IPS-NIHi7 (cell line): ENCODE results near the gene TMPRSS11F.
A peak's percentile ranks its signal among the peaks of the same experiment; 100 is the strongest.
"Not testable (repeated sequence)": the region's sequence is repeated elsewhere in the genome, so short reads cannot be mapped to it uniquely, and the experiment has no call there.

Experiments used
- DNase-seq: peaks from one replicate; pipeline ENCODE4 v3.0.0; 2012; ENCODE audit warnings: mixed read lengths; ENCODE audit errors: extremely low spot score

TMPRSS11F gene

GRCh38 chr4:68129793-68130192, at the start of gene TMPRSS11F:
Gene TMPRSS11F, minus strand, starts transcription at chr4:68129869. Its CDS starts 49 bp downstream, at chr4:68129820.
- no peak for DNase-seq

GRCh38 chr4:68176904-68177303, 47.2 kb upstream of the TMPRSS11F start:
- DNase-seq = no peak

- no peak for DNase-seq
These were observed 46.8 kb upstream of the TMPRSS11F start for GRCh38 chr4:68176500-68176899.

- peak; percentile 59 for DNase-seq
These were observed 46.0 kb upstream of the TMPRSS11F start for GRCh38 chr4:68175562-68176155.

GRCh38 chr4:68174389-68174788, 44.7 kb upstream of the TMPRSS11F start:
- DNase-seq = not testable (repeated sequence)

GRCh38 chr4:68172147-68172546, 42.5 kb upstream of the TMPRSS11F start:
- not testable (repeated sequence) for DNase-seq

GRCh38 chr4:68167706-68168105, 38.0 kb upstream of the TMPRSS11F start:
- DNase-seq = no peak

- DNase-seq = no peak
These were observed 37.5 kb upstream of the TMPRSS11F start for GRCh38 chr4:68167166-68167565.

- no peak for DNase-seq
These were observed 34.1 kb upstream of the TMPRSS11F start for GRCh38 chr4:68163754-68164153.

- no peak for DNase-seq
These were observed 32.5 kb upstream of the TMPRSS11F start for GRCh38 chr4:68162196-68162595.

- DNase-seq = no peak
These were observed 22.7 kb upstream of the TMPRSS11F start for GRCh38 chr4:68152411-68152810.

- no peak for DNase-seq
These were observed 19.4 kb upstream of the TMPRSS11F start for GRCh38 chr4:68148800-68149685.

- no peak for DNase-seq
These were observed 17.4 kb upstream of the TMPRSS11F start for GRCh38 chr4:68147079-68147478.

GRCh38 chr4:68145261-68145660, 15.6 kb upstream of the TMPRSS11F start:
- DNase-seq = no peak

- no peak for DNase-seq
These were observed 12.2 kb upstream of the TMPRSS11F start for GRCh38 chr4:68141852-68142251.

GRCh38 chr4:68132342-68132741, 2.7 kb upstream of the TMPRSS11F start:
- no peak for DNase-seq

GRCh38 chr4:68124262-68124661, 5.4 kb downstream of the TMPRSS11F start:
- DNase-seq = no peak

- DNase-seq = no peak
These were observed 6.1 kb downstream of the TMPRSS11F start for GRCh38 chr4:68123525-68123924.

GRCh38 chr4:68119921-68120320, 9.7 kb downstream of the TMPRSS11F start:
- no peak for DNase-seq

GRCh38 chr4:68110441-68110840, 19.2 kb downstream of the TMPRSS11F start:
- no peak for DNase-seq

- no peak for DNase-seq
These were observed 19.8 kb downstream of the TMPRSS11F start for GRCh38 chr4:68109868-68110267.

- no peak for DNase-seq
These were observed 46.9 kb downstream of the TMPRSS11F start for GRCh38 chr4:68082758-68083157.

- no peak for DNase-seq
These were observed 49.7 kb downstream of the TMPRSS11F start for GRCh38 chr4:68079928-68080327.
